NK-92 treated with Interleukin-12 subunit alpha and Interleukin-12 subunit beta, amount 100 ng/mL, for 24 hours (cell line): Measurements from ENCODE around the gene ERN1.
A peak's percentile ranks its signal among the peaks of the same experiment; 100 is the strongest.

Experiments used
- DNase-seq: peaks from one replicate; lab custom pipeline; 2025; lab: John Stamatoyannopoulos, UW

ERN1 gene

GRCh38 chr17:64084086-64084939 lies 45.6 kb downstream of the ERN1 start:
- no peak for DNase-seq

- no peak for DNase-seq
Observed at GRCh38 chr17:64083563-64084085, 46.3 kb downstream of the ERN1 start.

- no peak for DNase-seq
Observed at GRCh38 chr17:64083093-64083492, 46.9 kb downstream of the ERN1 start.

- DNase-seq = peak; percentile 38
Observed at GRCh38 chr17:64081802-64082799, 47.8 kb downstream of the ERN1 start.

- DNase-seq = no peak
Observed at GRCh38 chr17:64080174-64080618, 49.7 kb downstream of the ERN1 start.

GRCh38 chr17:64077379-64077778 lies 52.6 kb downstream of the ERN1 start:
- DNase-seq = peak; percentile 63

GRCh38 chr17:64075913-64076312 lies 54.0 kb downstream of the ERN1 start:
- DNase-seq = no peak

- DNase-seq = no peak
Observed at GRCh38 chr17:64074704-64075426, 55.1 kb downstream of the ERN1 start.

- no peak for DNase-seq
Observed at GRCh38 chr17:64073771-64074703, 55.9 kb downstream of the ERN1 start.

GRCh38 chr17:64071111-64071510 lies 58.8 kb downstream of the ERN1 start:
- no peak for DNase-seq

- no peak for DNase-seq
Observed at GRCh38 chr17:64070213-64070612, 59.7 kb downstream of the ERN1 start.

- no peak for DNase-seq
Observed at GRCh38 chr17:64069143-64069542, 60.8 kb downstream of the ERN1 start.

- no peak for DNase-seq
Observed at GRCh38 chr17:64067657-64068056, 62.3 kb downstream of the ERN1 start.

GRCh38 chr17:64066716-64067115 lies 63.2 kb downstream of the ERN1 start:
- no peak for DNase-seq

- DNase-seq = no peak
Observed at GRCh38 chr17:64065161-64065560, 64.8 kb downstream of the ERN1 start.

GRCh38 chr17:64064331-64064730 lies 65.6 kb downstream of the ERN1 start:
- DNase-seq = no peak

- no peak for DNase-seq
Observed at GRCh38 chr17:64063766-64064224, 66.1 kb downstream of the ERN1 start.

GRCh38 chr17:64063088-64063487 lies 66.9 kb downstream of the ERN1 start:
- no peak for DNase-seq

GRCh38 chr17:64061178-64061898 lies 68.6 kb downstream of the ERN1 start:
- no peak for DNase-seq

GRCh38 chr17:64060331-64060730 lies 69.6 kb downstream of the ERN1 start:
- DNase-seq = no peak
